OCI-LY1 (cell line): ENCODE data around the gene NACC1.

Experiments
- CTCF ChIP-seq: fragments of 200-600 bp; sonication (generic), shearing (Covaris generic); IDR thresholded peaks from 2 replicates; pipeline ENCODE4 v1.5.1; 2017; ENCODE audit warnings: mild to moderate bottlenecking, antibody characterized with exemption, low read length, moderate library complexity, mixed read lengths
- EZH2 ChIP-seq: fragments of 200-600 bp; sonication (generic), shearing (Covaris generic); IDR thresholded peaks from 2 replicates; pipeline ENCODE4 v1.8.0; 2017; ENCODE audit warnings: borderline replicate concordance, mixed run types, mild to moderate bottlenecking, antibody characterized with exemption, low read length, moderate library complexity, mixed read lengths

GRCh38 chr19:13092606-13093235 is 25.3 kb upstream of the NACC1 start:
- no peak for TF ChIP-seq CTCF
- TF ChIP-seq EZH2 = no peak
